ENCODE measurements around the gene TBC1D2. TPM values are rescaled to one million over a fixed set of nuclear protein-coding genes. Genes with fewer than 3 reads are reported as not detected.
"Not testable (repeated sequence)": the region's sequence is repeated elsewhere in the genome, so short reads cannot be mapped to it uniquely, and the experiment has no call there.

TBC1D2 gene, protein sequence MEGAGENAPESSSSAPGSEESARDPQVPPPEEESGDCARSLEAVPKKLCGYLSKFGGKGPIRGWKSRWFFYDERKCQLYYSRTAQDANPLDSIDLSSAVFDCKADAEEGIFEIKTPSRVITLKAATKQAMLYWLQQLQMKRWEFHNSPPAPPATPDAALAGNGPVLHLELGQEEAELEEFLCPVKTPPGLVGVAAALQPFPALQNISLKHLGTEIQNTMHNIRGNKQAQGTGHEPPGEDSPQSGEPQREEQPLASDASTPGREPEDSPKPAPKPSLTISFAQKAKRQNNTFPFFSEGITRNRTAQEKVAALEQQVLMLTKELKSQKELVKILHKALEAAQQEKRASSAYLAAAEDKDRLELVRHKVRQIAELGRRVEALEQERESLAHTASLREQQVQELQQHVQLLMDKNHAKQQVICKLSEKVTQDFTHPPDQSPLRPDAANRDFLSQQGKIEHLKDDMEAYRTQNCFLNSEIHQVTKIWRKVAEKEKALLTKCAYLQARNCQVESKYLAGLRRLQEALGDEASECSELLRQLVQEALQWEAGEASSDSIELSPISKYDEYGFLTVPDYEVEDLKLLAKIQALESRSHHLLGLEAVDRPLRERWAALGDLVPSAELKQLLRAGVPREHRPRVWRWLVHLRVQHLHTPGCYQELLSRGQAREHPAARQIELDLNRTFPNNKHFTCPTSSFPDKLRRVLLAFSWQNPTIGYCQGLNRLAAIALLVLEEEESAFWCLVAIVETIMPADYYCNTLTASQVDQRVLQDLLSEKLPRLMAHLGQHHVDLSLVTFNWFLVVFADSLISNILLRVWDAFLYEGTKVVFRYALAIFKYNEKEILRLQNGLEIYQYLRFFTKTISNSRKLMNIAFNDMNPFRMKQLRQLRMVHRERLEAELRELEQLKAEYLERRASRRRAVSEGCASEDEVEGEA
- 1.4 and 1.8 TPM in 2 replicates for total RNA-seq

- peak; percentile 81 to 94 for DNase-seq (ENCODE audit: low read depth in 2 of 2)
Observed at GRCh38 chr9:98255578-98256296, at the start of gene TBC1D2. Gene TBC1D2 (minus strand): TSS chr9:98255649. CDS start chr9:98255541, 108 bp downstream.

GRCh38 chr9:98304381-98304780 is 48.9 kb upstream of the TBC1D2 start:
- no peak for DNase-seq (ENCODE audit: low read depth in 2 of 2)

DNA sequence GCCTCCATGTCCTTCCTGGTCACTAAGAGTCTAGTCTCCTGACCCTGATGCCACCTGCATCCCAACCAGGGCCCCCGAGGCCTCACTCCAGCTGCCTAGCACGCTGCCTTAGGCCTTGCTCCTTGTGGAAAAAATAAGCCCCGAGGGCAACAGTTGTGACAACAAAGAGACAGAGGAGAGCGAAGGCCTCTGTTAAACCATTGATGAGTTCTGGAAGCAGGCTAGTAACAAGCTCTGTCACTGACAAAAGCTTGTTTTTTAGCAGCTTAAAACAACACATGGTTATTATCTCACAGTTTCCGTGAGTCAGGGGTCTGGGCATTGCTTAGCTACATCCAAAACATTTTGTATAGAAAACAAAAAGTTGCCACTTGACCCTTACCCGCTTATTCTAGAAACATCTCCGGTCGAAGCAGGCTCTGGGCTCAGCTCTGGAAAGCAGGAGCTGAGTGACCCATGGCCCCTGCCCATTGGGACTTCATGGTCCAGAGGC is 48.2 kb upstream of the TBC1D2 start:
- DNase-seq (ENCODE audit: low read depth in 2 of 2) = peak; percentile 37 to 59

GRCh38 chr9:98302938-98303632 is 47.6 kb upstream of the TBC1D2 start:
- no peak for DNase-seq (ENCODE audit: low read depth in 2 of 2)

DNA sequence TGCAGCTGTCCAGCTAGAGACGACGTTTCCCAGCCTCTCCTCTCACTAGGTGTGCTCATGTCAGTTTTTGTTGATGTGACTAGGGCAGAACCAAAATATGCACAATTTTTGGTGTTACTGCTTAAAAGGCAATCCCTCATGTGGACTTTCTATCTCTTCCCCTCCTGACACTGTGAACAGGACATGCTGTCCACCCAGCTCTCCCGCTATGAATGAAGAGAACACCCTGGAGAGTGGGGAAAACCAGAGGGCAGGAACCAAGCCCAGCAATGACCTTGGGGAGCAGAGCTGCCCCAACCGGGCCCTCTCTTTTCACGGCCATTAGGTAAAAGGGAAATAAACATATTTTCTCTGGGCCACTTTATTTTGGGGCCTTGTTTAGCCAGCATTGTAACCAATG is 46.7 kb upstream of the TBC1D2 start:
- no peak for DNase-seq (ENCODE audit: low read depth in 2 of 2)

DNA sequence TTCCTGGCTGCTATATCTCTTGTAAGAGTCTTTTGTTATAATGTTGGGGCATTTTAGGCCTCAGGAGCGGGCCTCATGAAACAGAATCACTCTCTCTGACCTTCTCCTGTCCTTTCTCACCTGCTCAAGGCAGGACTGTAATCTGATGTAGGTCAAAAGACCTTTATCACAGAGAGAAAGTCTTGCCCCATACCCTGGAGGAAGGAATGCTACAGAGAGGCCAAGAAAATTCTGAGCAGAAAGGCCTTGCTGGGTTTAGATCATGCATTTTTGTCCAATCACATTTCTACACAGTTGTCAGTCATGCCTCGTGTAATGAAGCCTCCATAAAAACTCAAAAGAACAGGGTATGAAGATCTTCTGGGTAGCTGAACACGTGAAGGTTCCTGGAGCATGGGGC is 45.2 kb upstream of the TBC1D2 start:
- no peak for DNase-seq (ENCODE audit: low read depth in 2 of 2)

GRCh38 chr9:98298476-98298875 is 43.0 kb upstream of the TBC1D2 start:
- DNase-seq (ENCODE audit: low read depth in 2 of 2) = no peak

- DNase-seq (ENCODE audit: low read depth in 2 of 2) = no peak
Observed at GRCh38 chr9:98295824-98296223, 40.4 kb upstream of the TBC1D2 start.

DNA sequence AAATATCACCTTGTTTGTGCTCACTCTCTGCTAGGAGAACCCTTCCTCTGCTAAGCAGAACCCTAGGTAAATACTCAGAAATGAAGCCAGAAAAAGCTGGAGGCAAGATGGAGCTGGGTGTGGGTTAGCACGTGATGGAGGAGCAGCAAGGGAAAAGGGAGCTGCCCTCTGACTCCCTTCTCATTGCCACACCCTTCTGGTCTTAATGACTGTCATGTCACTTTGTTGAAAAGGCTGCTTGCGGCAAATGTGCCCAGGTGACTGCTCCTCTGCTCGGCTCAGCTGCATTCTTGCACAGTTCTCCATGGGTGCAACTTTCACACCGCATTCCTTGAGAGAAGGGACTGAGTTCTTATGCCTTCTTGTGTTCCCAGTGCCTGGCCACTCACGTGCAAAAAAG is 36.4 kb upstream of the TBC1D2 start:
- no peak for DNase-seq (ENCODE audit: low read depth in 2 of 2)

DNA sequence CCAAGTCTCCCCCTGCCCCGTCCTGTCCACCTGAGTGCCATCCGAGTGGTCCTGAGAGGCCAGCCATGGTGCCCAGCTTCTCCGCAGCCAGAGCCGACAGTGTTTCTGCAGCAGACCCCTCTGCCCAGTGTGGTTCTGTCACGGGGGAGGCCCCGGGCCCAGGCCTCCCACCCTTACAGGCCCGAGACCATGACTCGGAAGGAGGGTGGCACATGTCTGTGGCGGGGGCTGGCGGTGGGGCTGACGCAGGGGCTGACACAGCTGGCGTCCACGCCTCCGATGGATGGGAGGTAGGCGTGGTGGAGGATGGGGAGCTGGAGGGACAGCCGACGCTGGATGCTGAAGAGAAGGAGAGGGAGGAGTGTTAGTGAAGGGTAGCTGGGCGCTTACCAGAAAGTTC is 35.0 kb upstream of the TBC1D2 start:
- DNase-seq (ENCODE audit: low read depth in 2 of 2) = no peak

DNA sequence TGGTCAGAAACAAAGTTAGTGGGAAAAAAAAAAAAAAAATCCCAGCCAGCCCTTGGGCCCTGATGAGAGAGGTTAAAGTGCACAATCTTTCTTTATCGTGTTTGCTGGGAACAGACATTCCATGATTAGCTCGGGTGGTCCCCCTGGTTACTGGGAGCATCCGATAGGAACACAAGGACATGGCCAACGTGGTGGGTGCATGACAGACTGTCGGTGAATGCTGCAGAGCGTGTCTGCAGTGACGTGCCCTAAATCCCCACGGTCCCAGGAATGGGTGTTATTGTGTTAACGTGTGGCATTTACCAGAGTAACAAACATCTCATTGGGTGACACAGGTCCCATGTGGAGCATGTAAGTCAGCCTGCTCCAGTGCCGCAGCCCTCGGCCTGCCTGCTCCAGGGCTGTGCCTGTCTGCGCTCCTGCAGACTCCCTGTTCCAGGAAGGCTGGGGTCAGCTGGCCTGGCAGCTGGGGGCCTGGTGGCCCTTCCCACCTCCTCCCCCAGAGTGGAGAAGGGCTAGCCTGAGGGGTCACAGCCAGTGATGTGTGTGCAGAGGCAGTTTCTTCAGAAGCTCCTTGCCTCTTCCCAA is 34.3 kb upstream of the TBC1D2 start:
- DNase-seq (ENCODE audit: low read depth in 2 of 2) = no peak

DNA sequence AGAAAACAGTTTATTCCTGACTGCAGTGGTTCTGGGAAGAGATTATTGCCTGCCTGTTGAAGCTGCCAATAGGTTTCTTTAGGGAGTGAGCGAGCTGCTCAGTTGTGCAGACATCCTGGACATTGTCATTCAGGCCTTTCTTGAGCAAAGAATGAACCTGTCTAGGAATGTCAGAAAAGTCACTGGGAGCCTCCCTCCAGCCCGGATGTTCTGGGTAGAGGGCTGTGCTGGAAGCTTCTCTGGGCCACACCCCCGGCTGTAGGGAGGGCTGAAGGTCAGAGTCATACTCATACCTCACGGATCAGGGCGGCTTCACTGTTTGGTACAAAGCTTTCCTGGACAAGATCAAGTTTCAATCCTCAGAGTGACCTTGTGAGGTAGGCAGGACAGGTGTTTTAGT is 33.4 kb upstream of the TBC1D2 start:
- DNase-seq (ENCODE audit: low read depth in 2 of 2) = no peak

DNA sequence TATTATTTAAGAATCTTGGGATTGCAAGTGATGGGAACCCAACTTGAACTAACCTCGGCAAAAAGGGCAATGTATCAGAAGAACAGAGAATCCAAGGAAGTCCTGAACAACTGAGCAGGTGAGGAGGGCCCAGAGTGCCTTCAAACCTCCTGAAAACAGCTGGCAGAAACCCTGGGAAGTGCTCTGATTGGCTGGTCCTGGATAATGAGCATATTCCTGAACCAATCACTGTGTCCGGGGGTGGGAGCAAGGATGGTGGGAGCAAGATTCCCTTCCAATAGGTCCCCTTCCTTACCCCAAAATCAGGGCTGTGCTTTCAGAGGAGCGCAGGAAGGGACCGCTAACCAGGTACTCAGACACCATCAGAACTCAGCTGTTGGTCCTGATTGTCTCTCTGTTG is 31.9 kb upstream of the TBC1D2 start:
- DNase-seq (ENCODE audit: low read depth in 2 of 2) = no peak

DNA sequence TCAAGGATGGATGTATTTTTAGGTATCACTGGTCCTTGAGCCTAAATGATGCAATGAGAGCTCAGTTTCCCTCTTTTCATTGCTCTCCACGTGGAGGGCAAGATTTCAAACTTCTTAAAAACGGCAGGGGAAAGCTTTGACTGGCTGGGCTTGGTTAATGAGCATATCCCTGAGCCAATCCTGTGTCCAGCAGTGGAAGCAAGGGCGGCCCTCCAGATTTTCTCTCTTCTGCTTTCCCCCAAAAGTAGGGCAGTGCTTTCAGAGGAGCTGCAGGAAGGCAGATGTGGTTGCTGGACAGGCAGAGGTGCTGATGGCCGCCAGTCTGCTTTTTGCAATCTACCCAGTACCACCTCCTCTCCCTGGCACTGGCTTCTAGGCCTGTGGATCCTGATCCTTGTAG is 30.0 kb upstream of the TBC1D2 start:
- no peak for DNase-seq (ENCODE audit: low read depth in 2 of 2)

- DNase-seq (ENCODE audit: low read depth in 2 of 2) = no peak
Observed at GRCh38 chr9:98284754-98285153, 29.3 kb upstream of the TBC1D2 start.

DNA sequence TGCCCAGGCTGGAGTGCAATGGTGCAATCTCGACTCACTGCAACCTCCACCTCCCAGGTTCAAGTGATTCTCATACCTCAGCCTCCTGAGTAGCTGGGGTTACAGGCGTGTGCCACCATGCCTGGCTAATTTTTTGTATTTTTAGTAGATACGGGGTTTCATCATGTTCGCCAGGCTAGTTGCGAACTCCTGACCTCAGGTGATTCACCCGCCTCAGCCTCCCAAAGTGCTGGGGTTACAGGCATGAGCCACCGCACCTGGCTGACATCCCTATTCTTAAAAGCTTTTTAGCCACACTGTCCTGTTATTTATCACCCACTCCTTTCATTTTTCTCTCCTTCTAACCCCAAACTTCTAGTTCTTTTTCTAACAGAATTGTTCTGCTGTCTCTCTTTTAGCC is 27.7 kb upstream of the TBC1D2 start:
- DNase-seq (ENCODE audit: low read depth in 2 of 2) = not testable (repeated sequence)

- DNase-seq (ENCODE audit: low read depth in 2 of 2) = no peak
Observed at GRCh38 chr9:98281281-98281680, 25.8 kb upstream of the TBC1D2 start.

GRCh38 chr9:98280574-98280973 is 25.1 kb upstream of the TBC1D2 start:
- no peak for DNase-seq (ENCODE audit: low read depth in 2 of 2)

- no peak for DNase-seq (ENCODE audit: low read depth in 2 of 2)
Observed at GRCh38 chr9:98280162-98280561, 24.7 kb upstream of the TBC1D2 start.

- no peak for DNase-seq (ENCODE audit: low read depth in 2 of 2)
Observed at GRCh38 chr9:98276907-98277469, 21.5 kb upstream of the TBC1D2 start.
